Measurements from ENCODE around the gene C1QTNF1.

C1QTNF1 gene

GRCh38 chr17:78988152-78988551 lies 35.8 kb upstream of the C1QTNF1 start:
- TF ChIP-seq ZBTB7A (IDR thresholded peaks at IDR 0.05; ENCODE audit: low read depth) = no peak

- TF ChIP-seq TCF12 (IDR thresholded peaks at IDR 0.05; ENCODE audit: low read depth) (no peak), EGR1 (IDR thresholded peaks at IDR 0.05) (no peak), CEBPB (IDR thresholded peaks at IDR 0.05) (no peak), USF1 (IDR thresholded peaks at IDR 0.05) (no peak), FOXM1 (IDR thresholded peaks at IDR 0.05; ENCODE audit: borderline replicate concordance, low read depth) (no peak), REST (IDR thresholded peaks at IDR 0.05; ENCODE audit: low read depth) (no peak), NFIC (IDR thresholded peaks at IDR 0.05) (no peak), TEAD4 (IDR thresholded peaks at IDR 0.05) (no peak), CREB1 (IDR thresholded peaks at IDR 0.05; ENCODE audit: low read depth) (no peak), TAF1 (IDR thresholded peaks at IDR 0.05; ENCODE audit: low read depth) (no peak), ZBTB7A (IDR thresholded peaks at IDR 0.05; ENCODE audit: low read depth) (no peak), YY1 (IDR thresholded peaks at IDR 0.05; ENCODE audit: low read depth) (no peak), RAD21 (IDR thresholded peaks at IDR 0.05; ENCODE audit: low read depth) (no peak)
Observed at GRCh38 chr17:78990349-78991016, 33.5 kb upstream of the C1QTNF1 start.

- TF ChIP-seq TEAD4 (IDR thresholded peaks at IDR 0.05) (no peak), MAX (IDR thresholded peaks at IDR 0.05) (no peak), TAF1 (IDR thresholded peaks at IDR 0.05; ENCODE audit: low read depth) (no peak), YY1 (IDR thresholded peaks at IDR 0.05; ENCODE audit: low read depth) (no peak), EGR1 (IDR thresholded peaks at IDR 0.05) (no peak), REST (IDR thresholded peaks at IDR 0.05; ENCODE audit: low read depth) (no peak), RAD21 (IDR thresholded peaks at IDR 0.05; ENCODE audit: low read depth) (no peak), TCF12 (IDR thresholded peaks at IDR 0.05; ENCODE audit: low read depth) (no peak), CEBPB (IDR thresholded peaks at IDR 0.05) (no peak), ZBTB7A (IDR thresholded peaks at IDR 0.05; ENCODE audit: low read depth) (no peak), NFIC (IDR thresholded peaks at IDR 0.05) (no peak), USF1 (IDR thresholded peaks at IDR 0.05) (no peak), CREB1 (IDR thresholded peaks at IDR 0.05; ENCODE audit: low read depth) (no peak), FOXM1 (IDR thresholded peaks at IDR 0.05; ENCODE audit: borderline replicate concordance, low read depth) (no peak), EP300 (IDR thresholded peaks at IDR 0.05; ENCODE audit: borderline replicate concordance) (no peak)
Observed at GRCh38 chr17:78991017-78991738, 32.8 kb upstream of the C1QTNF1 start.

- TF ChIP-seq TAF1 (IDR thresholded peaks at IDR 0.05; ENCODE audit: low read depth) (no peak), ZBTB7A (IDR thresholded peaks at IDR 0.05; ENCODE audit: low read depth) (no peak), TEAD4 (IDR thresholded peaks at IDR 0.05) (no peak), EP300 (IDR thresholded peaks at IDR 0.05; ENCODE audit: borderline replicate concordance) (no peak), REST (IDR thresholded peaks at IDR 0.05; ENCODE audit: low read depth) (no peak), EGR1 (IDR thresholded peaks at IDR 0.05) (no peak), RAD21 (IDR thresholded peaks at IDR 0.05; ENCODE audit: low read depth) (no peak), FOXM1 (IDR thresholded peaks at IDR 0.05; ENCODE audit: borderline replicate concordance, low read depth) (no peak), NFIC (IDR thresholded peaks at IDR 0.05) (no peak), CEBPB (IDR thresholded peaks at IDR 0.05) (no peak), USF1 (IDR thresholded peaks at IDR 0.05) (no peak), YY1 (IDR thresholded peaks at IDR 0.05; ENCODE audit: low read depth) (no peak), CREB1 (IDR thresholded peaks at IDR 0.05; ENCODE audit: low read depth) (no peak), MAX (IDR thresholded peaks at IDR 0.05) (no peak), TCF12 (IDR thresholded peaks at IDR 0.05; ENCODE audit: low read depth) (no peak)
Observed at GRCh38 chr17:78991906-78992532, 31.9 kb upstream of the C1QTNF1 start.

Data from Ishikawa (cell line).